Measurements from ENCODE around the gene FBXO42.
A peak's percentile ranks its signal among the peaks of the same experiment; 100 is the strongest.
"Not testable (repeated sequence)": the region's sequence is repeated elsewhere in the genome, so short reads cannot be mapped to it uniquely, and the experiment has no call there.

Gene FBXO42

GRCh38 chr1:16218014-16218673 lies 134.1 kb downstream of the FBXO42 start:
- H3K36me3 ChIP-seq (ENCODE audit: insufficient read depth, low read length), result no peaks in the 10 kb centered on the region
- no peak overlapping the region for H3K4me3 ChIP-seq (ENCODE audit: low read length)
- peaks cover 31% of the 10 kb centered on the region for H3K27me3 ChIP-seq (ENCODE audit: insufficient read depth, low read length)
- no peaks in the 10 kb centered on the region for H3K9me3 ChIP-seq (ENCODE audit: low read length)
- no peak overlapping the region for H2AFZ ChIP-seq (ENCODE audit: low read depth, low read length)
- peaks cover 9% of the 10 kb centered on the region for H3K4me1 ChIP-seq (ENCODE audit: insufficient read depth, low read length)

GRCh38 chr1:16217061-16217785 lies 135.1 kb downstream of the FBXO42 start:
- Histone ChIP-seq H3K4me3 (ENCODE audit: low read length) (peak overlapping the region; percentile 31), H3K9me3 (ENCODE audit: low read length) (no peaks in the 10 kb centered on the region), H2AFZ (ENCODE audit: low read depth, low read length) (peak overlapping the region; percentile 30), H3K27me3 (ENCODE audit: insufficient read depth, low read length) (peaks cover 31% of the 10 kb centered on the region), H3K36me3 (ENCODE audit: insufficient read depth, low read length) (no peaks in the 10 kb centered on the region), H3K4me1 (ENCODE audit: insufficient read depth, low read length) (peaks cover 11% of the 10 kb centered on the region)

GRCh38 chr1:16215882-16216753 lies 136.2 kb downstream of the FBXO42 start:
- H3K4me3 ChIP-seq (ENCODE audit: low read length), result peak overlapping the region; percentile 17

GRCh38 chr1:16215240-16215639 lies 137.0 kb downstream of the FBXO42 start:
- not testable (repeated sequence) for H3K4me3 ChIP-seq (ENCODE audit: low read length); H3K36me3 ChIP-seq (ENCODE audit: insufficient read depth, low read length); H3K9me3 ChIP-seq (ENCODE audit: low read length); H2AFZ ChIP-seq (ENCODE audit: low read depth, low read length)
- H3K4me1 ChIP-seq (ENCODE audit: insufficient read depth, low read length), result peaks cover 12% of the 10 kb centered on the region
- H3K27me3 ChIP-seq (ENCODE audit: insufficient read depth, low read length), result peaks cover 33% of the 10 kb centered on the region

More at GRCh38 chr1:16215882-16216753, 136.2 kb downstream of the FBXO42 start:
- no peak overlapping the region for H2AFZ ChIP-seq (ENCODE audit: low read depth, low read length)
- no peaks in the 10 kb centered on the region for H3K36me3 ChIP-seq (ENCODE audit: insufficient read depth, low read length)
- peaks cover 12% of the 10 kb centered on the region for H3K4me1 ChIP-seq (ENCODE audit: insufficient read depth, low read length)
- H3K27me3 ChIP-seq (ENCODE audit: insufficient read depth, low read length), result peaks cover 31% of the 10 kb centered on the region
- H3K9me3 ChIP-seq (ENCODE audit: low read length), result no peaks in the 10 kb centered on the region

- not testable (repeated sequence) for H3K4me3 ChIP-seq (ENCODE audit: low read length); H3K9me3 ChIP-seq (ENCODE audit: low read length); H3K36me3 ChIP-seq (ENCODE audit: insufficient read depth, low read length); H2AFZ ChIP-seq (ENCODE audit: low read depth, low read length)
- Histone ChIP-seq H3K4me1 (ENCODE audit: insufficient read depth, low read length) (peaks cover 18% of the 10 kb centered on the region), H3K27me3 (ENCODE audit: insufficient read depth, low read length) (peaks cover 27% of the 10 kb centered on the region)
Observed at GRCh38 chr1:16213544-16213943, 138.7 kb downstream of the FBXO42 start.

GRCh38 chr1:16213013-16213412 lies 139.3 kb downstream of the FBXO42 start:
- H3K36me3 ChIP-seq (ENCODE audit: insufficient read depth, low read length), result no peaks in the 10 kb centered on the region
- H3K4me1 ChIP-seq (ENCODE audit: insufficient read depth, low read length), result peaks cover 18% of the 10 kb centered on the region
- peaks cover 22% of the 10 kb centered on the region for H3K27me3 ChIP-seq (ENCODE audit: insufficient read depth, low read length)
- H3K9me3 ChIP-seq (ENCODE audit: low read length), result no peaks in the 10 kb centered on the region
- H3K4me3 ChIP-seq (ENCODE audit: low read length), result no peak overlapping the region
- no peak overlapping the region for H2AFZ ChIP-seq (ENCODE audit: low read depth, low read length)

GRCh38 chr1:16212251-16212961 lies 139.9 kb downstream of the FBXO42 start, which contains the start of gene ARHGEF19:
TSS of gene ARHGEF19 (minus strand) at chr1:16212652. CDS start at chr1:16209054, 3,598 bp downstream.
- Histone ChIP-seq H3K9me3 (ENCODE audit: low read length) (no peaks in the 10 kb centered on the region), H3K36me3 (ENCODE audit: insufficient read depth, low read length) (no peaks in the 10 kb centered on the region), H2AFZ (ENCODE audit: low read depth, low read length) (no peak within 1 kb of the TSS), H3K4me1 (ENCODE audit: insufficient read depth, low read length) (peaks cover 18% of the 10 kb centered on the region), H3K27me3 (ENCODE audit: insufficient read depth, low read length) (peaks cover 18% of the 10 kb centered on the region), H3K4me3 (ENCODE audit: low read length) (no peak within 1 kb of the TSS)

GRCh38 chr1:16211824-16212223 lies 140.5 kb downstream of the FBXO42 start:
- Histone ChIP-seq H3K27me3 (ENCODE audit: insufficient read depth, low read length) (peaks cover 15% of the 10 kb centered on the region), H3K36me3 (ENCODE audit: insufficient read depth, low read length) (no peaks in the 10 kb centered on the region), H2AFZ (ENCODE audit: low read depth, low read length) (no peak overlapping the region), H3K4me1 (ENCODE audit: insufficient read depth, low read length) (peaks cover 17% of the 10 kb centered on the region), H3K9me3 (ENCODE audit: low read length) (no peaks in the 10 kb centered on the region), H3K4me3 (ENCODE audit: low read length) (no peak overlapping the region)

GRCh38 chr1:16210581-16210980 lies 141.7 kb downstream of the FBXO42 start:
- Histone ChIP-seq H3K4me1 (ENCODE audit: insufficient read depth, low read length) (peaks cover 11% of the 10 kb centered on the region), H3K9me3 (ENCODE audit: low read length) (no peaks in the 10 kb centered on the region), H3K36me3 (ENCODE audit: insufficient read depth, low read length) (no peaks in the 10 kb centered on the region), H2AFZ (ENCODE audit: low read depth, low read length) (no peak overlapping the region), H3K27me3 (ENCODE audit: insufficient read depth, low read length) (peaks cover 3% of the 10 kb centered on the region), H3K4me3 (ENCODE audit: low read length) (no peak overlapping the region)

GRCh38 chr1:16209847-16210407 lies 142.4 kb downstream of the FBXO42 start:
- no peak overlapping the region for H3K4me3 ChIP-seq (ENCODE audit: low read length)
- H3K9me3 ChIP-seq (ENCODE audit: low read length), result no peaks in the 10 kb centered on the region
- no peak overlapping the region for H2AFZ ChIP-seq (ENCODE audit: low read depth, low read length)
- peaks cover 11% of the 10 kb centered on the region for H3K4me1 ChIP-seq (ENCODE audit: insufficient read depth, low read length)
- H3K36me3 ChIP-seq (ENCODE audit: insufficient read depth, low read length), result no peaks in the 10 kb centered on the region
- H3K27me3 ChIP-seq (ENCODE audit: insufficient read depth, low read length), result peaks cover 3% of the 10 kb centered on the region

- H3K27me3 ChIP-seq (ENCODE audit: insufficient read depth, low read length), result peaks cover 3% of the 10 kb centered on the region
- no peak overlapping the region for H3K4me3 ChIP-seq (ENCODE audit: low read length)
- H3K9me3 ChIP-seq (ENCODE audit: low read length), result no peaks in the 10 kb centered on the region
- peaks cover 11% of the 10 kb centered on the region for H3K4me1 ChIP-seq (ENCODE audit: insufficient read depth, low read length)
- H3K36me3 ChIP-seq (ENCODE audit: insufficient read depth, low read length), result no peaks in the 10 kb centered on the region
- no peak overlapping the region for H2AFZ ChIP-seq (ENCODE audit: low read depth, low read length)
Observed at GRCh38 chr1:16209132-16209846, 143.0 kb downstream of the FBXO42 start.

All from neuron (in vitro differentiated cells).